ENCODE measurements around the gene ACY1. TPM values are rescaled to one million over a fixed set of nuclear protein-coding genes. Genes with fewer than 3 reads are reported as not detected.

ACY1 gene
- total and polyA plus RNA-seq, 4 donors, result 7.2 to 102 (median 14.4) TPM

- ATAC-seq (ENCODE audit: low FRiP score) (no peak), DNase-seq (no peak)
- H3K27me3 ChIP-seq (ENCODE audit: control insufficient read depth in 1 of 2, insufficient read depth in 2 of 2, low read length in 1 of 2), result no peaks in the 10 kb centered on the region
- H3K36me3 ChIP-seq (ENCODE audit: control insufficient read depth in 1 of 2, insufficient read depth in 2 of 2, low read length in 1 of 2), result no peaks in the 10 kb centered on the region
- 68 to 69% methylated on average over 9 of the region's 9 CpGs for WGBS, 2 donors
- no peak overlapping the region for H3K4me3 ChIP-seq (ENCODE audit: low read length in 2 of 2)
- intact Hi-C loops (cut with DNase I), result no loop called here
- H3K9me3 ChIP-seq (ENCODE audit: control insufficient read depth, low read length), result no peaks in the 10 kb centered on the region
- peaks cover 0 to 2% of the 10 kb centered on the region in 2 donors for H3K4me1 ChIP-seq (ENCODE audit: control insufficient read depth in 1 of 2, insufficient read depth in 2 of 2, low read length in 2 of 2)
- no peak overlapping the region for H3K27ac ChIP-seq (ENCODE audit: low read depth in 1 of 2, low read length in 2 of 2)
Measured at GRCh38 chr3:51961602-51962569, 21.4 kb upstream of the ACY1 start.

- H3K27ac ChIP-seq (ENCODE audit: low read depth in 1 of 2, low read length in 2 of 2), result no peak overlapping the region
- H3K36me3 ChIP-seq (ENCODE audit: control insufficient read depth in 1 of 2, insufficient read depth in 2 of 2, low read length in 1 of 2), result no peaks in the 10 kb centered on the region
- 65 to 66% methylated on average over 6 of the region's 6 CpGs for WGBS, 2 donors
- ATAC-seq (ENCODE audit: low FRiP score), result no peak
- no peaks in the 10 kb centered on the region for H3K27me3 ChIP-seq (ENCODE audit: control insufficient read depth in 1 of 2, insufficient read depth in 2 of 2, low read length in 1 of 2)
- no peaks in the 10 kb centered on the region for H3K9me3 ChIP-seq (ENCODE audit: control insufficient read depth, low read length)
- no peak overlapping the region for H3K4me3 ChIP-seq (ENCODE audit: low read length in 2 of 2)
- intact Hi-C loops (cut with DNase I), result no loop called here
- peak; percentile 45 to 68 for DNase-seq
- H3K4me1 ChIP-seq (ENCODE audit: control insufficient read depth in 1 of 2, insufficient read depth in 2 of 2, low read length in 2 of 2), result peaks cover 0 to 2% of the 10 kb centered on the region in 2 donors
Measured at GRCh38 chr3:51962854-51963530, 20.3 kb upstream of the ACY1 start.

DNA sequence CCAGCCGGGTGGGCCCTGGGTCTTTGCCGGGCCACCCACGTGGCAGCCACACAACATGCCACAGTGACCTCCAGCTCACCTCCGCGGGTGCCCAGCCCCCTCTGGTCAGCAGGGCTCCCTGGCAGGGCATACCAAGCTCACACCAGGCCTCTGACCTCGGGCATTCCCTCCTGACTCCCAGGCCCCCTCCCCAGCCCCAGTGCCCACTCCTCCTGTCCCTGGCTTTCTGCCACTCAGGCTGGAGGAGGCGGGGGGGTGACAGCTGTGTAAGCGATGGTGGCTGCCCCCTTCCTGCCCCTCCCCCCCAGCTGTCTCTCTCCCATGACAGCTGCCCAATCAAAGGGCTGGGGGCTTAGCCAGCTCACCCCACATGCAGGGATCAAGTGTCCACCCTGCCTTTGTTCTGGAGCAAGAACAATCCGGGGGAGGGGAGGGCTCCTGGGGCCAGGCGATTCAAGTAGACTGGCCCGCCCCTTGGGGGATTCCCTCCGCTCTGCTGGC lies 19.3 kb upstream of the ACY1 start:
- Histone ChIP-seq H3K4me3 (ENCODE audit: low read length in 2 of 2) (no peak overlapping the region), H3K27ac (ENCODE audit: low read depth in 1 of 2, low read length in 2 of 2) (no peak overlapping the region), H3K36me3 (ENCODE audit: control insufficient read depth in 1 of 2, insufficient read depth in 2 of 2, low read length in 1 of 2) (no peaks in the 10 kb centered on the region), H3K9me3 (ENCODE audit: control insufficient read depth, low read length) (no peaks in the 10 kb centered on the region), H3K27me3 (ENCODE audit: control insufficient read depth in 1 of 2, insufficient read depth in 2 of 2, low read length in 1 of 2) (no peaks in the 10 kb centered on the region), H3K4me1 (ENCODE audit: control insufficient read depth in 1 of 2, insufficient read depth in 2 of 2, low read length in 2 of 2) (peaks cover 0 to 2% of the 10 kb centered on the region in 2 donors)
- WGBS, 2 donors, result 50 to 69% methylated on average over 11 to 12 of the region's 12 CpGs
- intact Hi-C loops (cut with DNase I), result no loop called here
- no peak for ATAC-seq (ENCODE audit: low FRiP score)
- no peak for DNase-seq

- Histone ChIP-seq H3K4me3 (ENCODE audit: low read length in 2 of 2) (no peak overlapping the region), H3K4me1 (ENCODE audit: control insufficient read depth in 1 of 2, insufficient read depth in 2 of 2, low read length in 2 of 2) (peaks cover 0 to 2% of the 10 kb centered on the region in 2 donors), H3K27me3 (ENCODE audit: control insufficient read depth in 1 of 2, insufficient read depth in 2 of 2, low read length in 1 of 2) (no peaks in the 10 kb centered on the region), H3K9me3 (ENCODE audit: control insufficient read depth, low read length) (no peaks in the 10 kb centered on the region), H3K27ac (ENCODE audit: low read depth in 1 of 2, low read length in 2 of 2) (no peak overlapping the region), H3K36me3 (ENCODE audit: control insufficient read depth in 1 of 2, insufficient read depth in 2 of 2, low read length in 1 of 2) (no peaks in the 10 kb centered on the region)
- 62 to 74% methylated on average over 4 of the region's 4 CpGs for WGBS, 2 donors
- intact Hi-C loops (cut with DNase I), result no loop called here
- DNase-seq (no peak), ATAC-seq (ENCODE audit: low FRiP score) (no peak)
Measured at GRCh38 chr3:51964521-51964920, 18.8 kb upstream of the ACY1 start.

- peaks cover 0 to 2% of the 10 kb centered on the region in 2 donors for H3K4me1 ChIP-seq (ENCODE audit: control insufficient read depth in 1 of 2, insufficient read depth in 2 of 2, low read length in 2 of 2)
- H3K36me3 ChIP-seq (ENCODE audit: control insufficient read depth in 1 of 2, insufficient read depth in 2 of 2, low read length in 1 of 2), result no peaks in the 10 kb centered on the region
- ATAC-seq (ENCODE audit: low FRiP score) (no peak), DNase-seq (no peak)
- H3K9me3 ChIP-seq (ENCODE audit: control insufficient read depth, low read length), result no peaks in the 10 kb centered on the region
- no peak overlapping the region for H3K4me3 ChIP-seq (ENCODE audit: low read length in 2 of 2)
- no peaks in the 10 kb centered on the region for H3K27me3 ChIP-seq (ENCODE audit: control insufficient read depth in 1 of 2, insufficient read depth in 2 of 2, low read length in 1 of 2)
- no peak overlapping the region for H3K27ac ChIP-seq (ENCODE audit: low read depth in 1 of 2, low read length in 2 of 2)
- 63% methylated on average over 2 of the region's 2 CpGs for WGBS, 2 donors
- intact Hi-C loops (cut with DNase I), result no loop called here
Measured at GRCh38 chr3:51966016-51966415, 17.3 kb upstream of the ACY1 start.

DNA sequence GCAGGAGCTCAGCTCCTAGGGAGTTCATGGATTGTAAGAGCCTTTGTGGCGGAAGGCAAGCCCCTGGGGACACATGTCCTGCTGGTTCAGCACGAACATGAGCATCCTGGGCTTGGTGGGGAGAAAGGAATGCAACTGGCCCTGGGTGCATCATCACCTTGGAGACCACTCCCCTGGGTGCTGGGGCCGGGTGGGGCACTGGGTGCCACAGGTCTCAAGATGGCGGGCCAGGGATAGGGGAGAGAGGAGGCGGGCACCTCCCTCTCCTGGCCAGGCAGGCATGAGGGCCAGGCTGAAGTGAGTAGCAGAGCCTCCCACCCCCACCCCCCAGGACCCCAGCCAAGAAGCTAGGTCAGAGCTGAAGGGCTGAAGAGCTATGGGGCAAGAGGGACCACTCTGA lies 16.8 kb upstream of the ACY1 start:
- peak overlapping the region in 1 of 2 donors; percentile 65 for H3K27ac ChIP-seq (ENCODE audit: low read depth in 1 of 2, low read length in 2 of 2)
- intact Hi-C loops (cut with DNase I), result no loop called here
- WGBS, 2 donors, result 29 to 37% methylated on average over 3 to 5 of the region's 5 CpGs
- H3K4me3 ChIP-seq (ENCODE audit: low read length in 2 of 2), result peak overlapping the region; percentile 59 to 68
- DNase-seq, result no peak
- no peaks in the 10 kb centered on the region for H3K36me3 ChIP-seq (ENCODE audit: control insufficient read depth in 1 of 2, insufficient read depth in 2 of 2, low read length in 1 of 2)
- no peaks in the 10 kb centered on the region for H3K27me3 ChIP-seq (ENCODE audit: control insufficient read depth in 1 of 2, insufficient read depth in 2 of 2, low read length in 1 of 2)
- H3K4me1 ChIP-seq (ENCODE audit: control insufficient read depth in 1 of 2, insufficient read depth in 2 of 2, low read length in 2 of 2), result peaks cover 0 to 2% of the 10 kb centered on the region in 2 donors
- no peaks in the 10 kb centered on the region for H3K9me3 ChIP-seq (ENCODE audit: control insufficient read depth, low read length)
- no peak for ATAC-seq (ENCODE audit: low FRiP score)

- ATAC-seq (ENCODE audit: low FRiP score), result no peak
- H3K27ac ChIP-seq (ENCODE audit: low read depth in 1 of 2, low read length in 2 of 2), result peak overlapping the region in 1 of 2 donors; percentile 65
Measured at GRCh38 chr3:51966922-51967383, 16.4 kb upstream of the ACY1 start.

DNA sequence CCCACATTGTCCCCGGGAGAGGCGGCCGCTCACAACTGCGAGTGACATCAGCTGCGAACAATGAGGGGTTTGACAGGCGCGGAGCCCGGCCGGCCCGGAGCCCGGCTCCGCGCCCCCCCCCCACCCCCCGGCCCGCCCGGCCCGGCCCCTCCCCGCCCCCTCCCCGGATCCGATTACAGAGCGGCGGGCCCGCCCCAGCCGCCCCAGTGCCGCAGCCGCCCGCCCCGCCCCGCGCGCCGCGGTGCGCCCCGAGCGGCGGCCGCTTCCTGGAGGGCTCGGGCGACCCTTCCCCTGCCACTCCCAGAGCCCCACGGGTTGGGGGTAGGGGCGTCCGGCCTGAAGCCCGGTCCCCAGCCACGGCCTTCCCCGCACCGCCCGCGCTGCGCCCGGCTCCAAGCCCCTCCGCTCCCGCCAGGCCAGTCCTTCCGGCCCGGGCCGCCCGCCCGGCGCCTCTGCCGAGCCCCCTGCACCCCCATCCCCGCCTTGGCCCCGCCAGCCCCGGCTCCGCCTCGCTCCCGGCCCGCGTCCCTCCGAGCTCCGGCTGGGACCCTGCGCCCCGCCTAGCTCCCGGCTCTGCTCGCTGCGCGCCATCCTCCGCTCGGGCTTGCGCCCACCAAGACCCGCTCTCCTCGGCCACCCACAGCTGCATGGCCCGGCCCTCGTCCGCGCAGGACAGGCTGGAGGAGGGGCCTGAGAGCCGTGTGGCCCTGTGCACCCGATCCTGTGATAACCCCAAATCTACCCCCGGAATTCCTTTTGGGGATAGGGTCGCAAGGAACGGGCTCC lies 15.8 kb upstream of the ACY1 start, which contains the start of gene PCBP4:
PCBP4 (minus strand) TSS at position 71 of the 786 bp plus-strand sequence. CDS start 6,214 bp downstream, outside the sequence.
- intact Hi-C loops (cut with DNase I), result no loop called here
- H3K36me3 ChIP-seq (ENCODE audit: control insufficient read depth in 1 of 2, insufficient read depth in 2 of 2, low read length in 1 of 2), result no peaks in the 10 kb centered on the region
- DNase-seq (peak; percentile 76 to 90), ATAC-seq (ENCODE audit: low FRiP score) (peak; percentile 65)
- peak within 1 kb of the TSS; percentile 59 to 88 for H3K4me3 ChIP-seq (ENCODE audit: low read length in 2 of 2)
- H3K27ac ChIP-seq (ENCODE audit: low read depth in 1 of 2, low read length in 2 of 2), result peak within 1 kb of the TSS; percentile 62 to 83
- no peaks in the 10 kb centered on the region for H3K27me3 ChIP-seq (ENCODE audit: control insufficient read depth in 1 of 2, insufficient read depth in 2 of 2, low read length in 1 of 2)
- H3K4me1 ChIP-seq (ENCODE audit: control insufficient read depth in 1 of 2, insufficient read depth in 2 of 2, low read length in 2 of 2), result peaks cover 0 to 2% of the 10 kb centered on the region in 2 donors
- 0 to 1% methylated on average over 51 to 90 of the region's 90 CpGs for WGBS, 2 donors
- no peaks in the 10 kb centered on the region for H3K9me3 ChIP-seq (ENCODE audit: control insufficient read depth, low read length)

More at GRCh38 chr3:51966922-51967383, 16.4 kb upstream of the ACY1 start:
- Histone ChIP-seq H3K4me1 (ENCODE audit: control insufficient read depth in 1 of 2, insufficient read depth in 2 of 2, low read length in 2 of 2) (peaks cover 0 to 2% of the 10 kb centered on the region in 2 donors), H3K36me3 (ENCODE audit: control insufficient read depth in 1 of 2, insufficient read depth in 2 of 2, low read length in 1 of 2) (no peaks in the 10 kb centered on the region), H3K27me3 (ENCODE audit: control insufficient read depth in 1 of 2, insufficient read depth in 2 of 2, low read length in 1 of 2) (no peaks in the 10 kb centered on the region), H3K9me3 (ENCODE audit: control insufficient read depth, low read length) (no peaks in the 10 kb centered on the region), H3K4me3 (ENCODE audit: low read length in 2 of 2) (peak overlapping the region; percentile 59 to 68)
- intact Hi-C loops (cut with DNase I), result no loop called here
- 1 to 2% methylated on average over 32 to 33 of the region's 33 CpGs for WGBS, 2 donors
- no peak for DNase-seq

All from aorta (tissue), 5 donors.